ENCODE results near the gene KIRREL3.

The KIRREL3 gene

DNA sequence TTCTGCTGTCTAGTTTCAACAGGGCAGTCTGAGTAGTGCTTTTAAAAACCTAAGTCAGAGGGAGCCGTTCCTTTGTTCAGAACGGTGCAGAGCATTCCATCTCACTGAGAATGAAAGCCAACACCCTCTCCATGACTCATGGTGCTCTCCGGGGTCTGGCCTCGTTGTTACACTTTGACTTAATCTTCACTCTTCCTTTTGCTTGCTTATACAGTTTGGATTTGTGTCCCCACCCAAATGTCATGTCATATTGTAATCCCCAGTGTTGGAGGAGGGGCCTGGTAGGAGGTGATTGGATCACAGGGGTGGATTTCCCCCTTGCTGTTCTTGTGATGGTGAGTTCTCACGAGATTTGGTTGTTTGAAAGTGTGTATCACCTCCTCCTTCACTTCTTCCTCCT lies 352.8 kb downstream of the KIRREL3 start:
- Histone ChIP-seq H3K4me1 (ENCODE audit: control insufficient read depth, insufficient read depth, low read length) (peaks cover 14% of the 10 kb centered on the region), H3K27ac (ENCODE audit: low read depth, low read length) (peak overlapping the region; percentile 44), H3K27me3 (ENCODE audit: control insufficient read depth, insufficient read depth, low read length) (no peaks in the 10 kb centered on the region), H3K4me3 (ENCODE audit: low read depth, low read length) (no peak overlapping the region), H3K9me3 (ENCODE audit: control insufficient read depth, insufficient read depth, low read length) (no peaks in the 10 kb centered on the region), H3K9ac (ENCODE audit: low read depth, low read length) (no peak overlapping the region), H3K36me3 (ENCODE audit: control insufficient read depth, insufficient read depth, low read length) (no peaks in the 10 kb centered on the region)

- Histone ChIP-seq H3K9me3 (ENCODE audit: control insufficient read depth, insufficient read depth, low read length) (no peaks in the 10 kb centered on the region), H3K4me3 (ENCODE audit: low read depth, low read length) (no peak overlapping the region)
Measured at GRCh38 chr11:126646701-126647557, 353.6 kb downstream of the KIRREL3 start.

GRCh38 chr11:126645186-126645585 lies 355.4 kb downstream of the KIRREL3 start:
- no peak overlapping the region for H3K27ac ChIP-seq (ENCODE audit: low read depth, low read length)
- H3K27me3 ChIP-seq (ENCODE audit: control insufficient read depth, insufficient read depth, low read length): no peaks in the 10 kb centered on the region
- no peaks in the 10 kb centered on the region for H3K9me3 ChIP-seq (ENCODE audit: control insufficient read depth, insufficient read depth, low read length)

More at GRCh38 chr11:126646701-126647557, 353.6 kb downstream of the KIRREL3 start:
- no peaks in the 10 kb centered on the region for H3K36me3 ChIP-seq (ENCODE audit: control insufficient read depth, insufficient read depth, low read length)
- H3K9ac ChIP-seq (ENCODE audit: low read depth, low read length): no peak overlapping the region
- H3K27me3 ChIP-seq (ENCODE audit: control insufficient read depth, insufficient read depth, low read length): no peaks in the 10 kb centered on the region
- H3K27ac ChIP-seq (ENCODE audit: low read depth, low read length): peak overlapping the region; percentile 44
- H3K4me1 ChIP-seq (ENCODE audit: control insufficient read depth, insufficient read depth, low read length): peaks cover 14% of the 10 kb centered on the region

GRCh38 chr11:126640186-126640585 lies 360.4 kb downstream of the KIRREL3 start:
- Histone ChIP-seq H3K4me1 (ENCODE audit: control insufficient read depth, insufficient read depth, low read length) (peaks cover 17% of the 10 kb centered on the region), H3K27ac (ENCODE audit: low read depth, low read length) (no peak overlapping the region), H3K9ac (ENCODE audit: low read depth, low read length) (no peak overlapping the region), H3K9me3 (ENCODE audit: control insufficient read depth, insufficient read depth, low read length) (no peaks in the 10 kb centered on the region), H3K27me3 (ENCODE audit: control insufficient read depth, insufficient read depth, low read length) (no peaks in the 10 kb centered on the region), H3K4me3 (ENCODE audit: low read depth, low read length) (no peak overlapping the region), H3K36me3 (ENCODE audit: control insufficient read depth, insufficient read depth, low read length) (no peaks in the 10 kb centered on the region)

More at GRCh38 chr11:126645186-126645585, 355.4 kb downstream of the KIRREL3 start:
- H3K4me1 ChIP-seq (ENCODE audit: control insufficient read depth, insufficient read depth, low read length): peaks cover 14% of the 10 kb centered on the region
- H3K9ac ChIP-seq (ENCODE audit: low read depth, low read length): no peak overlapping the region
- H3K36me3 ChIP-seq (ENCODE audit: control insufficient read depth, insufficient read depth, low read length): no peaks in the 10 kb centered on the region
- H3K4me3 ChIP-seq (ENCODE audit: low read depth, low read length): no peak overlapping the region

DNA sequence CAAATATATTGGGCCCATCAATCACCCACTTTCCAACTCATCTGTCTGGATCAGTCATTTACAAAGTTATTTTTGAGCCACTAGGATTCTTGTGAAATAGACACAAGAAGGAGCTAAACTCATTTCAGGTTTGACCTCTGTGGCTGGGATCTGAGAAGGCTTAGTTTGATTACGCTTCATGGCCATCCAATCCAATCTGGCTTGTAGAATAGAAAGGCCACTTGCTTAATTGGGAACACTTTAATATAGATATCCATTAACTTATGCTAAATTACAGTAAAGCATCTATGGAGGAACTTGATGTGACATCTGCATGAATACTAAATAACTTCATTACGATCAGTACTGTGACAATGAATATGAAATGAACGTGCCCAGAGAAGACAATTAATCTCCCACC lies 360.9 kb downstream of the KIRREL3 start:
- Histone ChIP-seq H3K9me3 (ENCODE audit: control insufficient read depth, insufficient read depth, low read length) (no peaks in the 10 kb centered on the region), H3K4me1 (ENCODE audit: control insufficient read depth, insufficient read depth, low read length) (peaks cover 13% of the 10 kb centered on the region), H3K27ac (ENCODE audit: low read depth, low read length) (no peak overlapping the region), H3K9ac (ENCODE audit: low read depth, low read length) (no peak overlapping the region), H3K36me3 (ENCODE audit: control insufficient read depth, insufficient read depth, low read length) (no peaks in the 10 kb centered on the region), H3K27me3 (ENCODE audit: control insufficient read depth, insufficient read depth, low read length) (no peaks in the 10 kb centered on the region), H3K4me3 (ENCODE audit: low read depth, low read length) (no peak overlapping the region)

DNA sequence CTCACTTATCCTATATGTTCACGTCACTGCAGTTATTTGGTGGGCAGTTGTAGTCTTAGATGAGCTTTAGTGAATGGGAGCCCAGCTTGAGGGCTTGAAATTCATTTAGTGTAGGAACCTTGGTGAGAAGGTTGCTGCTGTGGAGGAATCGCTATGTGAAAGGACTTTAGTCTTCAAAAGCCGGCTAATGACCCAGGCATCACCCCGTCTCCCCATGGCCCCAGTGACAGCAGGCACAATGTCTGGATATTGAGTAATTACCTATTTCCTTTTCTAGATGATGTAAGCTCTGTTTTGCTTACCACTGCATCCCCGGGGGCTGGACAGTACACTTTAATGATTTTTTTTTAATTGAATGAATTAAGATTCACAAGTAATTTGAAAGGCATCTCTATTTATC lies 361.9 kb downstream of the KIRREL3 start:
- no peak overlapping the region for H3K4me3 ChIP-seq (ENCODE audit: low read depth, low read length)
- peaks cover 13% of the 10 kb centered on the region for H3K4me1 ChIP-seq (ENCODE audit: control insufficient read depth, insufficient read depth, low read length)
- no peak overlapping the region for H3K9ac ChIP-seq (ENCODE audit: low read depth, low read length)
- H3K36me3 ChIP-seq (ENCODE audit: control insufficient read depth, insufficient read depth, low read length): no peaks in the 10 kb centered on the region
- no peaks in the 10 kb centered on the region for H3K27me3 ChIP-seq (ENCODE audit: control insufficient read depth, insufficient read depth, low read length)
- H3K27ac ChIP-seq (ENCODE audit: low read depth, low read length): peak overlapping the region; percentile 52
- no peaks in the 10 kb centered on the region for H3K9me3 ChIP-seq (ENCODE audit: control insufficient read depth, insufficient read depth, low read length)

DNA sequence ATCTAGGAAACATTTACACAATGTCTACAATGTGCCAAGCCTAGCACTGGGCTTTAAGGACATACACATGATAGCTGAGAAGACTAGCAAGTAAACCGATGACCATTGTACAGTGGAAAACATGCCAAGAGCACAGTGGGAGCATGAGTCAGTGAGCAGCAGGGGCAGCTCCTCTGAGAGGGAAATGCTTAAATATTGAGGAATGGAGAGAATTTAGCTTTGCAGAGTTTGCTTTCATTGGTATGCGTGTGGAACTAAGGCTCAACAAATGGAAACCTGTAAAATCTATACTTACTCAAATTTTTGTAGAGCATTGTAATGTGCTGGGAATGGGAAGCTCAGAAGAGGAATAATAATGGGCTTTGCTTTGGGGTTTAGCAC lies 362.8 kb downstream of the KIRREL3 start:
- Histone ChIP-seq H3K27ac (ENCODE audit: low read depth, low read length) (peak overlapping the region; percentile 52), H3K4me3 (ENCODE audit: low read depth, low read length) (no peak overlapping the region), H3K36me3 (ENCODE audit: control insufficient read depth, insufficient read depth, low read length) (no peaks in the 10 kb centered on the region), H3K27me3 (ENCODE audit: control insufficient read depth, insufficient read depth, low read length) (no peaks in the 10 kb centered on the region), H3K4me1 (ENCODE audit: control insufficient read depth, insufficient read depth, low read length) (peaks cover 15% of the 10 kb centered on the region), H3K9me3 (ENCODE audit: control insufficient read depth, insufficient read depth, low read length) (no peaks in the 10 kb centered on the region), H3K9ac (ENCODE audit: low read depth, low read length) (no peak overlapping the region)

DNA sequence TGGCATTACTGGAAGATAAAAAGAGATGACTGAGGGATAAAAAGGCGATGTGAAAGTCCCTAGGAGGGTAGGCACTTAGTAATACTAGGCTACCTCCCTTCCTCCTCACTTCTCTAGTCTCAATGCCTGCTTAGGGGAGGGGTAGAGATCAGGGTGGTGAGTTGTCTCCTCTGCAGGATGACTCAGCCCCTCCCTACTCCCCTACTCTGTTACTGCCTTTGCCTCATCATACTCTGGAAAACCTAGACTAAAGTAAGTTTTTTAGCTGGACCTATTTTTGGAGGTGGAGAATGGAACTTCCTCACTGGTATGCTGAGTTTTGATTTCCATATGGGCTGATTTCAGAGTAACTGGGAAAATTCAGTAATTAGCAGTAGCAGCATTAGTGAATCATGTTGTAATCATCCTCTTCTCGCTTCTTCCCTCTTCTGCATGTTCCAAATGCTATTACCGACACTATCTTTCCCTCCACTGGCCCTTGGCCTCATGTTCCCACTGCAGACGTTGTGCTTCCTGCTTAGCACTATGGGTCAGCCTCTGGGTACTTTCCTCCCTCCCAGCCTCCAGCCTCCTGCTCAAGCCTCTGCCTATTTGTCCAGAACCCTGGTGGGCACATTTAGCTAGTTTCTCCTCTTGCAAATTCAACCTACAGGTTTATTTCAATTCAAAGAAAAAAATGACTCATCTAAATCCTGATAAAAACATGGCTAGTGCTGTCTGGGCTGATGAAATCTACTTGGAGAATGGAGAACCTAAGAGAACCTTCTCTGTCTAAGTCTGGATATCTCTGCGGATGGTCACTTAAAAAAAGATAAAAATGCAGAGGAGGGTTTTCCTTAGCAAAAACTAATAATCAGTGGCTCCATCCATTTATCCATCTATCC lies 363.4 kb downstream of the KIRREL3 start:
- H3K27me3 ChIP-seq (ENCODE audit: control insufficient read depth, insufficient read depth, low read length): no peaks in the 10 kb centered on the region
- no peaks in the 10 kb centered on the region for H3K9me3 ChIP-seq (ENCODE audit: control insufficient read depth, insufficient read depth, low read length)
- no peak overlapping the region for H3K9ac ChIP-seq (ENCODE audit: low read depth, low read length)
- peaks cover 15% of the 10 kb centered on the region for H3K4me1 ChIP-seq (ENCODE audit: control insufficient read depth, insufficient read depth, low read length)
- no peaks in the 10 kb centered on the region for H3K36me3 ChIP-seq (ENCODE audit: control insufficient read depth, insufficient read depth, low read length)
- no peak overlapping the region for H3K4me3 ChIP-seq (ENCODE audit: low read depth, low read length)
- H3K27ac ChIP-seq (ENCODE audit: low read depth, low read length): peak overlapping the region; percentile 25

- no peak overlapping the region for H3K4me3 ChIP-seq (ENCODE audit: low read depth, low read length)
- H3K4me1 ChIP-seq (ENCODE audit: control insufficient read depth, insufficient read depth, low read length): peaks cover 22% of the 10 kb centered on the region
- no peaks in the 10 kb centered on the region for H3K9me3 ChIP-seq (ENCODE audit: control insufficient read depth, insufficient read depth, low read length)
- H3K36me3 ChIP-seq (ENCODE audit: control insufficient read depth, insufficient read depth, low read length): no peaks in the 10 kb centered on the region
- H3K27ac ChIP-seq (ENCODE audit: low read depth, low read length): no peak overlapping the region
- no peaks in the 10 kb centered on the region for H3K27me3 ChIP-seq (ENCODE audit: control insufficient read depth, insufficient read depth, low read length)
- H3K9ac ChIP-seq (ENCODE audit: low read depth, low read length): no peak overlapping the region
Measured at GRCh38 chr11:126635511-126635910, 365.1 kb downstream of the KIRREL3 start.

GRCh38 chr11:126634963-126635362 lies 365.6 kb downstream of the KIRREL3 start:
- no peak overlapping the region for H3K4me3 ChIP-seq (ENCODE audit: low read depth, low read length)
- H3K9ac ChIP-seq (ENCODE audit: low read depth, low read length): no peak overlapping the region
- H3K27ac ChIP-seq (ENCODE audit: low read depth, low read length): no peak overlapping the region
- H3K4me1 ChIP-seq (ENCODE audit: control insufficient read depth, insufficient read depth, low read length): peaks cover 22% of the 10 kb centered on the region
- H3K27me3 ChIP-seq (ENCODE audit: control insufficient read depth, insufficient read depth, low read length): no peaks in the 10 kb centered on the region
- no peaks in the 10 kb centered on the region for H3K9me3 ChIP-seq (ENCODE audit: control insufficient read depth, insufficient read depth, low read length)
- H3K36me3 ChIP-seq (ENCODE audit: control insufficient read depth, insufficient read depth, low read length): no peaks in the 10 kb centered on the region

DNA sequence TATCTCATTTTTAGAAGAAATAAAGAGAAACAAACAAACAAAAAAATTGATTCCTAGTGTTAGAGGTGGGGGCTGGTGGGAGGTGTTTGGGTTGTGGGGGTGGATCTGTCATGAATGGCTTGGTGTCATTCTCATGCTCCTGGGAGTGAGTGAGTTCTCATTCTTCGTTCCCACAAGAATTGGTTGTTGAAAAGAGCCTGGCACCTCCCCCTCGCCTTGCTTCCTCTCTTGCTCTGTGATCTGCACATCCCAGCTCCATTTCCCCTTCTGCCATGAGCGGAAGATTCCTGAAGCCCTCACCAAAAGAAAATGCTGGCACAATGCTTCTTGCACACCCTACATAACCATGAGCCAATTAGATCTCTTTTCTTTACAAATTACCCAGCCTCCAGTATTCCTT lies 367.2 kb downstream of the KIRREL3 start:
- Histone ChIP-seq H3K36me3 (ENCODE audit: control insufficient read depth, insufficient read depth, low read length) (no peaks in the 10 kb centered on the region), H3K4me1 (ENCODE audit: control insufficient read depth, insufficient read depth, low read length) (peaks cover 27% of the 10 kb centered on the region), H3K4me3 (ENCODE audit: low read depth, low read length) (no peak overlapping the region), H3K27me3 (ENCODE audit: control insufficient read depth, insufficient read depth, low read length) (no peaks in the 10 kb centered on the region), H3K9me3 (ENCODE audit: control insufficient read depth, insufficient read depth, low read length) (no peaks in the 10 kb centered on the region), H3K27ac (ENCODE audit: low read depth, low read length) (no peak overlapping the region), H3K9ac (ENCODE audit: low read depth, low read length) (no peak overlapping the region)

Measured in HUES48 (cell line).